Vagina (tissue), 2 donors: ENCODE measurements around the gene SORCS1.

Source experiments
- POLR2A ChIP-seq, 2 donors: fragments of 450-650 bp; IDR thresholded peaks; one replicate each; pipeline ENCODE4 v1.6.1; 2017; ENCODE audit warnings: antibody characterized with exemption in 2 of 2, mild to moderate bottlenecking in 2 of 2, moderate library complexity in 2 of 2
- POLR2AphosphoS5 ChIP-seq, 2 donors: sonication (generic); formaldehyde crosslinking; IDR thresholded peaks; one replicate each; pipeline ENCODE4 v1.9.0; 2017; ENCODE audit warnings: antibody characterized with exemption in 2 of 2, mild to moderate bottlenecking in 2 of 2, low read depth in 1 of 2; ENCODE audit not compliant: insufficient read depth in 1 of 2
- TF ChIP-seq, protein P1 (sequence below), 3 experiments: fragments of 450-650 bp in 2 of 3; fragments of 200-600 bp in 1 of 3; sonication (generic) in 1 of 3; IDR thresholded peaks; one replicate each; pipeline ENCODE4 v1.5.1; 2017 to 2019; ENCODE audit warnings: antibody characterized with exemption in 3 of 3, mild to moderate bottlenecking in 2 of 3, moderate library complexity in 2 of 3

DNA sequence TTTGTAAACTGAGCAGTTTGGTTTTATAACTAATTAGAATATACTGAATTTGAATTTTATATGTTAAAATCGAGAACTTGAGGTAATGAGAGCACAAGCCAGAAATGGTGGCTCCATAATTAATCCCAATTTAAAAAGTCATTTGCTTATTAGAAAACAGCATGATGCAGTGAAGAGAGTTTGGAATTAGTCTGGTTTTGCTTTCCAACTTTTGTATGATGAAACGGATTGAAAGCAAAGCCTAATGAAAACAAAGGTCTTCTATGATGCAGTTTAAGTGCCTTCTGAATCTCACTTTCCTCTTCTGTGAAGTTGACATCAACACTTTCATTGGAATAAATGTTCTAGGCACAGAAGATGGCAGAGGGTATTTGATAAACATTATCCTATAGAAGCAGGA, 89.4 kb downstream of the SORCS1 start:
- TF ChIP-seq, protein P1, sequence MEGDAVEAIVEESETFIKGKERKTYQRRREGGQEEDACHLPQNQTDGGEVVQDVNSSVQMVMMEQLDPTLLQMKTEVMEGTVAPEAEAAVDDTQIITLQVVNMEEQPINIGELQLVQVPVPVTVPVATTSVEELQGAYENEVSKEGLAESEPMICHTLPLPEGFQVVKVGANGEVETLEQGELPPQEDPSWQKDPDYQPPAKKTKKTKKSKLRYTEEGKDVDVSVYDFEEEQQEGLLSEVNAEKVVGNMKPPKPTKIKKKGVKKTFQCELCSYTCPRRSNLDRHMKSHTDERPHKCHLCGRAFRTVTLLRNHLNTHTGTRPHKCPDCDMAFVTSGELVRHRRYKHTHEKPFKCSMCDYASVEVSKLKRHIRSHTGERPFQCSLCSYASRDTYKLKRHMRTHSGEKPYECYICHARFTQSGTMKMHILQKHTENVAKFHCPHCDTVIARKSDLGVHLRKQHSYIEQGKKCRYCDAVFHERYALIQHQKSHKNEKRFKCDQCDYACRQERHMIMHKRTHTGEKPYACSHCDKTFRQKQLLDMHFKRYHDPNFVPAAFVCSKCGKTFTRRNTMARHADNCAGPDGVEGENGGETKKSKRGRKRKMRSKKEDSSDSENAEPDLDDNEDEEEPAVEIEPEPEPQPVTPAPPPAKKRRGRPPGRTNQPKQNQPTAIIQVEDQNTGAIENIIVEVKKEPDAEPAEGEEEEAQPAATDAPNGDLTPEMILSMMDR (IDR thresholded peaks at IDR 0.05), result no peak
- no peak for TF ChIP-seq POLR2A (IDR thresholded peaks at IDR 0.05)
- no peak for TF ChIP-seq POLR2AphosphoS5 (IDR thresholded peaks at IDR 0.05; ENCODE audit: insufficient read depth in 1 of 2, low read depth in 1 of 2)
